HCT116 (cell line): ENCODE data around the gene DUSP16. TPM values are rescaled to one million over a fixed set of nuclear protein-coding genes. Genes with fewer than 3 reads are reported as not detected.

ENCODE experiments used
- ATAC-seq: fragments of 200-7000 bp; cut with Tn5 transposase; 2 replicates; pipeline ENCODE4 v1.9.1; 2020; ENCODE audit warnings: mild to moderate bottlenecking, moderate library complexity
- BruUV-seq: library from RNA; stranded (reverse); fragments of 400-500 nt; replicated peaks from 2 replicates; lab custom pipeline; 2021; lab: Mats Ljungman, UMichigan
- CTCF ChIA-PET: fragments of 300-600 bp; sonication (Branson Sonifier 250); formaldehyde crosslinking; loops from one replicate; lab custom pipeline; 2021; ENCODE audit warnings: antibody characterized with exemption; lab: Charles Lee
- POLR2A ChIA-PET: fragments of 300-600, 350-600 bp; sonication (Branson Sonifier 250); formaldehyde crosslinking; loops from one replicate; lab custom pipeline; 2021; ENCODE audit warnings: antibody characterized with exemption; lab: Charles Lee
- RAD21 ChIA-PET, 2 experiments: fragments of 300-600 bp; sonication (Branson Sonifier 250); formaldehyde crosslinking; loops; one replicate each; lab custom pipeline; 2023; ENCODE audit warnings: low total read pairs in 2 of 2; ENCODE audit not compliant: uncharacterized antibody in 2 of 2, unreplicated experiment in 2 of 2, low non-redundant PET in 1 of 2; lab: Charles Lee
- DNase-seq: peaks from one replicate; pipeline ENCODE4 v3.0.0-alpha.2; 2010; ENCODE audit warnings: low read depth, low spot score
- H2AFZ ChIP-seq: fragments of 200-600 bp; shearing (Covaris generic), sonication (generic); 2 replicates; pipeline ENCODE4 v1.6.1; 2017; ENCODE audit warnings: low read depth, mixed run types, mixed read lengths, antibody characterized with exemption, low read length; ENCODE audit not compliant: poor library complexity, severe bottlenecking
- H3K27ac ChIP-seq: 2 replicates; pipeline ENCODE4 v1.5.1; 2012; ENCODE audit warnings: low read depth, low read length
- H3K27me3 ChIP-seq: fragments of 200-600 bp; sonication (generic); 2 replicates; pipeline ENCODE4 v1.6.1; 2016; ENCODE audit warnings: mixed run types, low read length, mixed read lengths; ENCODE audit not compliant: insufficient read depth
- H3K36me3 ChIP-seq, 2 experiments: fragments of 200-500 bp in 1 of 2; fragments of 200-600 bp in 1 of 2; sonication (Bioruptor generic) in 1 of 2; sonication (generic) in 1 of 2; 2 replicates each; pipeline versions ENCODE4 v1.5.1 to v1.6.1; 2014 to 2016; ENCODE audit warnings: low read length in 2 of 2, inconsistent platforms in 1 of 2, mixed read lengths in 1 of 2, mixed run types in 1 of 2; ENCODE audit not compliant: insufficient read depth in 2 of 2, control insufficient read depth in 1 of 2
- H3K4me1 ChIP-seq, 2 experiments: fragments of 200-600 bp in 1 of 2; sonication (generic) in 1 of 2; 2 replicates each; pipeline versions ENCODE4 v1.5.1 to v1.6.1; 2012 to 2017; ENCODE audit warnings: low read length in 2 of 2, inconsistent platforms in 1 of 2, mild to moderate bottlenecking in 1 of 2, mixed read lengths in 1 of 2, mixed run types in 1 of 2, moderate library complexity in 1 of 2; ENCODE audit not compliant: insufficient read depth in 2 of 2, control insufficient read depth in 1 of 2
- H3K4me2 ChIP-seq: fragments of 200-600 bp; sonication (generic); 2 replicates; pipeline ENCODE4 v1.6.1; 2017; ENCODE audit warnings: mixed run types, low read length, mixed read lengths
- H3K4me3 ChIP-seq, 2 experiments: fragments of 200-600 bp in 1 of 2; sonication (generic) in 1 of 2; replicated peaks in 1 of 2; 2 replicates each; pipeline ENCODE4 v1.5.1; 2011 to 2016; ENCODE audit warnings: low read length in 2 of 2, control low read depth in 1 of 2, low read depth in 1 of 2, mild to moderate bottlenecking in 1 of 2, mixed read lengths in 1 of 2, mixed run types in 1 of 2
- H3K79me2 ChIP-seq: fragments of 200-600 bp; sonication (generic); 2 replicates; pipeline ENCODE4 v1.6.1; 2017; ENCODE audit warnings: mild to moderate bottlenecking, mixed run types, low read length, moderate library complexity, mixed read lengths; ENCODE audit not compliant: insufficient read depth
- H3K9ac ChIP-seq: fragments of 200-600 bp; sonication (generic); 2 replicates; pipeline ENCODE4 v1.6.1; 2016; ENCODE audit warnings: low read length, mixed read lengths
- H3K9me2 ChIP-seq: fragments of 200-600 bp; sonication (generic), shearing (Covaris generic); 2 replicates; pipeline ENCODE4 v1.6.1; 2017; ENCODE audit warnings: mixed run types, mild to moderate bottlenecking, moderate library complexity; ENCODE audit not compliant: insufficient read depth
- H3K9me3 ChIP-seq, 2 experiments: fragments of 200-500 bp in 1 of 2; fragments of 200-600 bp in 1 of 2; sonication (Bioruptor generic) in 1 of 2; sonication (generic) in 1 of 2; 2 replicates each; pipeline ENCODE4 v1.6.1; 2014 to 2017; ENCODE audit warnings: low read length in 2 of 2, mixed read lengths in 2 of 2, inconsistent platforms in 1 of 2, low read depth in 1 of 2, mild to moderate bottlenecking in 1 of 2, mixed run types in 1 of 2, moderate library complexity in 1 of 2; ENCODE audit not compliant: control insufficient read depth in 1 of 2, insufficient read depth in 1 of 2
- H4K20me1 ChIP-seq: fragments of 200-600 bp; sonication (generic), shearing (Covaris generic); 2 replicates; pipeline ENCODE4 v1.6.1; 2017; ENCODE audit warnings: mixed run types, mild to moderate bottlenecking, moderate library complexity; ENCODE audit not compliant: insufficient read depth
- EGR1 ChIP-seq: IDR thresholded peaks from 2 replicates; pipeline ENCODE4 v1.6.1; 2012; ENCODE audit warnings: low read depth
- EZH2 ChIP-seq: fragments of 200-600 bp; sonication (generic); IDR thresholded peaks from 2 replicates; pipeline ENCODE4 v1.6.1; 2017; ENCODE audit warnings: antibody characterized with exemption, mixed run types
- POLR2AphosphoS5 ChIP-seq: IDR thresholded peaks from 2 replicates; pipeline ENCODE4 v1.6.1; 2011; ENCODE audit warnings: mild to moderate bottlenecking, low read depth, low read length, moderate library complexity
- REST ChIP-seq: IDR thresholded peaks from 2 replicates; pipeline ENCODE4 v1.6.1; 2012; ENCODE audit warnings: low read depth
- SP1 ChIP-seq: IDR thresholded peaks from 2 replicates; pipeline ENCODE4 v1.6.1; 2012; ENCODE audit warnings: low read depth
- intact Hi-C: fragments of 100-400 bp; cut with micrococcal nuclease; formaldehyde crosslinking; loops from 2 replicates; pipeline ENCODE4 v1.10.0; 2022
- total RNA-seq: library from RNA; stranded (reverse); gene quantifications from one replicate; pipeline ENCODE4 v1.2.1, GENCODE V29; 2021; ENCODE audit not compliant: unreplicated experiment

The DUSP16 gene
- total RNA-seq, 1 experiment from 2014 or later: 13.4 TPM

GRCh38 chr12:12461923-12462315 lies 100.7 kb downstream of the DUSP16 start:
- CTCF ChIA-PET: no interaction called here
- H3K4me3 ChIP-seq: no peak overlapping the region
- BruUV-seq: no TSS peak
- intact Hi-C loops: no loop called here
- RAD21 ChIA-PET: no interaction called here
- no peaks in the 10 kb centered on the region for H3K4me1 ChIP-seq
- no peak overlapping the region for H3K9ac ChIP-seq
- ATAC-seq (no peak), DNase-seq (no peak)
- POLR2A ChIA-PET: interaction anchor here (0.6 kb wide), 1 partner anchor 166 kb away, joined by 3 read pairs; no protein-coding TSS in a partner anchor
- H3K27ac ChIP-seq: no peak overlapping the region
- no peaks in the 10 kb centered on the region for H3K9me2 ChIP-seq
- no peaks in the 10 kb centered on the region for H3K36me3 ChIP-seq
- no peak overlapping the region for H2AFZ ChIP-seq
- H3K9me3 ChIP-seq: no peaks in the 10 kb centered on the region
- no peaks in the 10 kb centered on the region for H3K27me3 ChIP-seq
- no peaks in the 10 kb centered on the region for H4K20me1 ChIP-seq
- no peaks in the 10 kb centered on the region for H3K79me2 ChIP-seq
- no peak for TF ChIP-seq EGR1
- TF ChIP-seq REST: no peak
- TF ChIP-seq POLR2AphosphoS5: no peak
- no peak for TF ChIP-seq EZH2
- no peak for TF ChIP-seq SP1
- no peak overlapping the region for H3K4me2 ChIP-seq
